Stimulated activated CD4-positive, alpha-beta T cell treated with anti-CD3 and anti-CD28 coated beads, Interleukin-2, amount 100 ng/mL, for 48 hours (primary cell): ENCODE results near the gene PRKCE.

Experiments used
- DNase-seq, 2 donors: peaks; one replicate each; pipeline ENCODE4 v3.0.0-alpha.2; 2020

PRKCE gene

GRCh38 chr2:45651415-45652089 lies at the start of gene PRKCE:
Gene PRKCE, plus strand, starts transcription at chr2:45651675.
- peak; percentile 31 to 41 for DNase-seq

DNA sequence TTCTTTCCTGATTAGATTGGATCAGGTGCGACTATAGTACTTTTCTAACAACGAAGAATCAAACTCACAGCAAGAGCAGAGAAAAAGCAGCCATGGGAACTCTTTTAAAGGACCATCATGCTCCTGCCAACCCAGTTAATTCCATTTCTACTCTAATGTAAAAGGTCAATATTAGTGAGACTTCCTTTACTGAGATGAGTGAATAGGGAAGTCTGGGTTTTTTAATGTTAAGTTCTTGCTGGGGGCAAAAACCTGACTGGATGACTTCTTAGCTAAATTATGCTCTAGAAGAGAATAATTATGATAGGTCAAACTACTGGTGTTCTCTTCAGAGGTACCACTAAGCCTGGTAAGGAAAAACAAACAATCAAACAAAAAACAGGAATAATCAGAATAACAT lies 48.9 kb upstream of the PRKCE start:
- no peak for DNase-seq

- no peak for DNase-seq
Measured at GRCh38 chr2:45605116-45605515, 46.4 kb upstream of the PRKCE start.

GRCh38 chr2:45606796-45607195 lies 44.7 kb upstream of the PRKCE start:
- no peak for DNase-seq

- DNase-seq: no peak
Measured at GRCh38 chr2:45607701-45608100, 43.8 kb upstream of the PRKCE start.

DNA sequence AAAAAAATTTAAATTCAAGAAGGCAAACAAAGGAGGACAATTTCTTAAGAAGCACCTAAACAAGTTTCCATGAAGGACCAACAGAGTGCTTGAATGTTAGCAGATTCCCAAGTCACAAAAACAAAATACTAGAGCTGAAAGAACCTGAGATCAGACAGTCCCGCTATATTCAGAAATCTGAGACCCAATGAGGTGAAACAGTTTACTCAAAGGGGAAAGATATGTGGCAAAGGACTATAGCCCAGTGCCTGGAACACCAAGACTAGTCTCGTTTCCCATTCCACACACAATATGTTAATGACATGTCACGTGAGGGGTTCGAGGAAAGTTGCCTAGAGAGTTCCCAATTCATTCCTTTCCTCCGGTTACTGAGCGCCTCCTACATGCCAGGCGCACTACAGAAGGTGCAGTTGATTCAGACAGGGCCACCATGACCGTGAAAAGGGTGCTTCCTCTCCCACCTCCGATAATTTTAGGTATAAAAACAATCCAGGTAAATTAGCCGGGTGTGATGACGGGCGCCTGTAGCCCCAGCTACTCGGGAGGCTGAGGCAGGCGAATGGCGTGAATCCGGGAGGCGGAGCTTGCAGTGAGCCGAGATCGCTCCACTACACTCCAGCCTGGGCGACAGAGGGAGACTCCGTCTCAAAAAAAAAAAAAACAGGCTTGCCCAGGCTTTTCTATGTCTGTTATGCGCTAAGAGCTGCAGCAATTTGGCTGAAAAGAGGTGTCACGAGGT lies 41.0 kb upstream of the PRKCE start:
- DNase-seq: peak; percentile 17 to 23

DNA sequence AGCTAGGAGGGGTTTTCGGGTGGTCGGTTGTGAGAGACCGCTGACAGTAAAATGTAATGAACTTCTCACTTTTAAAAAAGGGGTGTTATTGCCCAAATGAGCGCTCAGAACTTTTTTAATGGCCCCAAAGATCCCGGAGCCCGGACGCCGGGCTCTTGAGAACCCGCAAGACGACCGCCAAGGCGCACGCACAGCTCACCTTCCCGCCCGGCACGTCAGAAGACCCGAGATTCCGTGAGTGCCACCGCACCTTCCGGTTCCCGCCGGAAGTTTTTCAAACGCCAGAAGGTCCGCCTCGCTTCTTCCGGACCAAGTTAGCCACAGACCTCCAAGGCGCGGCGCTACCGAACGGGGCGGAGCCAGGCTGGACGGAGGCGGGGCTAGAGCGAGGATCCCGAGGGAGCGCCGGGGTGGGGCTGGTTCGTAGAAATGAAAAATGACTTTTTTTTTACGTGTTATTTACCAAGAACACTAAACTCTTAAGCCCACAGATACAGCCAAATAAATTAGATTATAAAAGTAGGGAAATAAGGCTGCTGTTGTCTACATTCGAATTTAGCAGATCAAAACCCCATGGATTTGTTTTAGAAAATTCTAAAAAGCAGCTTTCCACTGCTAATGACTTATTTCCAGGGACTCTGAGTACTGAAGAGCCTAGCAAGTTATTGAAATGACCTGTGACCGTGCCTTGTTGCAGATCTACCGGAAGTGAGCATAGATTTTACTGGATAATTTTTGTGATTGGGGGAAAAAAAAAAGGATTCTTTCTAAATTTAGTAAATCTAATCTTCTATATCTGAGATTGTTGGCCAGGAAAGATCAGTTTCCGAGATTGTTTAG lies 40.2 kb upstream of the PRKCE start, which contains the start of gene SRBD1:
Gene SRBD1, minus strand, starts transcription at position 248 of the 840 bp plus-strand sequence. CDS start 5,826 bp downstream, outside the sequence.
- DNase-seq: peak; percentile 94 to 95

- DNase-seq: no peak
Measured at GRCh38 chr2:45612285-45612684, 39.2 kb upstream of the PRKCE start.

DNA sequence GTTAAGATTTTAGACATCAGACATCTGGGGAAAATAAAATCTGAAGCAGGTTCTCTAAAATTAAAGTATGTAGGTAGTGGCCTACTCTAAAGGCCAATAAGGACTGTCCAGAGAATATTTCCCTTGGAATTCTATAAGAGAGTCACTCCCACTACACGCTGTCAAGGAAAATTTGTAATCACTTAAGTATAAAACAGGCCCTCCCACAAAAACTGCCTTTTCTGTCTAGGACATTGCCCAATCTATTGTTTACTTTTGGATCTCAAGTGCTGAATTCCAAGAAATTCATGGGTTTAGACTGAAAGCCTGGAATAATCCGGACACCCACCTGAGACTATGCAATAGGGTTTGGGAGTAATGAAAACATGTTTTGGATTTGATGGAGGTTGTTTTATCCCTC lies 38.7 kb upstream of the PRKCE start:
- no peak for DNase-seq

DNA sequence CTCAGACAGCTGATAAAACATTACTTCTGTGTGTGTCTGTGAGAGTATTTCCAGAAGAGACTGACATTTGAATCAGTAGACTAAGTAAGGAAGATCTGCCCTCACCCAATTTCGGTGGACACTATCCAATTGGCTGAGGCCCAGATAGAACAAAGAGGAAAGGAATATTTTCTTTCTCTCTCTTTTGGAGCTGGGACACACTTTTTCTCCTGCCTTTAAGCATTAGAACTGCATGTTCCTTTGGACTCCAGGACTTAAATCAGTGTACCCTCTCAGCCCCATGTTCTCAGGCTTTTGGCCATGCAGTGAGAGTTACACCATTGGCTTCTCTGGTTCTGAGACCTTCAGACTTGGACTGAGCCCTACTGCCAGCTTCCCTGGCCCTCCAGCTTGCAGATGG lies 37.1 kb upstream of the PRKCE start:
- no peak for DNase-seq

DNA sequence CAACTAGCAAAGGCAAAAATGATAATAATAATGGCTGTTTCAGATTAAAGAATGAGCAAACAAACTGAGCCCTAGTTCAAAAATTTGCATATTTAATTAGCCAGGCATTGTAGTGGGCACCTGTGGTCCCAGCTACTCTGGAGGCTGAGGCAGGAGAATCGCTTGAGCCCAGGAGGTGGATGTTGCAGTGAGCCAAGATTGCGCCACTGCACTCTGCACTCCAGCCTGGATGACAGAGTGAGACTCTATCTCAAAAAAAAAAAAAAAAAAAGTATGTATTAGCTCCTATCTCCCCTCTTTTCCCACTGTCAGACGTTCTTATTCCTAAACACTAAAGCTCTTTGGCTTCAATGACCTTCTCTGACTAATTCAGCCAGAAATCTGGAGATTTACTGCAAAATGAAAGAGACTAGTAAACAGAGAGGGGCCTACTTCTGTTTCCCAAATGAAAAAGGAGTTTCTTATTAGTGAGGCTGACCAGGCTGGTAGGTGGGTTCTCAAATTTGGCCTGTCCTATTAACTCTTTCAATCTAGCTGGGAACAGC lies 36.5 kb upstream of the PRKCE start:
- DNase-seq: no peak

- DNase-seq: no peak
Measured at GRCh38 chr2:45616658-45617411, 34.6 kb upstream of the PRKCE start.

- DNase-seq: no peak
Measured at GRCh38 chr2:45617496-45617895, 34.0 kb upstream of the PRKCE start.

DNA sequence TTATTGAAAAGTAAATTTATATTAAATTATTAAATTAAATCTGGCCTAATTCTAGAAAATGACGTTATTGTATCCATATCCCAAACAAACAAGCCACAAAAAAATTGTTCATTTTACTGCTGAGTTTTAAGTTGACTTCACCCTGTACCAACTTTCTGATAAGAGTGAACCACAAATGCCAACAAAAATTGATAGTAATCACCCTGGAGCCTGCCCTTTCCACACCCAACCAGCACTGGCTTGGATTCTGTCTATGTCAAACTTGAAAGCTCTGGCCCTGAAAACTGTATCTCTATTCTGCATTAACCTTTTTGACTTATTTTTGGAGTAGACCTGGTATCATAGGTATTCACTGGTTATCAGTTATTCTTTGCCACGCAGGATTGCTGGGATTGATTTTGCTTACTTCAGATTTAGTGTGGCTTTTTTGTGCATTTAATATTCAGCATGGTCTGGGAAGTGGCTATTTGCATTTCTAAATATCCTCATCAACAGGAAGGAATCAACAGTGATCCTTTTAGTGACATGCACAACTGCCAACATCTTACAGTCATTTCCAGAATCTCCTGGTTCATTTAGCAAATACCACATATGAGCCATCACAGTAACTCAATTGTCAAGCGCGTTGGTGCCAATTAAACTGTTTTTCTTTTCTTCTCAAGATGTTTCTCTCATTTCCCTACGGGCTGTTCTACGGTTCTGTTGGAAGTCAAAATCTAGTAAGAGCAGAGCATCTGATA lies 29.0 kb upstream of the PRKCE start:
- no peak for DNase-seq

- no peak for DNase-seq
Measured at GRCh38 chr2:45623098-45623497, 28.4 kb upstream of the PRKCE start.

DNA sequence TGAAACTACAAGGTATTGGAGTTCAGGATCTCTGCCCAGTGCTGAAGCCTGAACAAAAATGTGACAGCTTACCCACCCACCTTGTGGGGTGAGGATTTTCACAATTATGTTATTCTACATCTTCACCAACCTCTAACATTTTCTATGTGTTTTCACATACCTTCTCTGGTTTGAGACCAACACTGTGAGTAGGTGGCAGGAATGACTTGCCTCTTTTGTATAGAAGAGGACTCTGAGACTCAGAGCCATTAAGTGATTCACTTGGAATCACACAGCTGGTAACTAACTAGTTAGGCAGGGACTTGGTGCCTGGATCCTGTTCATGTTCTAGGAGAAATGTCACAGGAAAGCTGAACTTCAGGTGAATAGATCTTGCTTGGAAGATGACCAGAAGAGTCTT lies 25.7 kb upstream of the PRKCE start:
- DNase-seq: no peak

- DNase-seq: no peak
Measured at GRCh38 chr2:45626387-45627221, 24.9 kb upstream of the PRKCE start.

DNA sequence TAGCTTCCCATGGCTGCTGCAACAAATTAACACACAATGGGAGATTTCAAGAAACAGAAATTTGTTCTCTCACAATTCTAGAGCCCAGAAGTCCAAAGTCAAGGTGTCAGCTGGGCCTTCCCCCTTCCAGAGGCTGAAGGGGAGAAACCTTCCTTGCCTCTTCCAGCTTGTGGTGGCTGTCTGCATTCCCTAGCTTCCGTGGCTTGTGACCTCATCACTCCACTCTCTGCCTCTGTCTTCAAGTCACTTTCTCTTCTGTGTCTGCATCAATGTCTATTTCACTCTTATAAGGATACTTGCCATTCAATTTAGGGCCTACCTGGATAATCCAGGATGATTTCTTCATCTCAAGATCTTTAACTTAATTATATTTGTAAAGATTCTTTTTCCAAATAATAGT lies 23.6 kb upstream of the PRKCE start:
- no peak for DNase-seq

DNA sequence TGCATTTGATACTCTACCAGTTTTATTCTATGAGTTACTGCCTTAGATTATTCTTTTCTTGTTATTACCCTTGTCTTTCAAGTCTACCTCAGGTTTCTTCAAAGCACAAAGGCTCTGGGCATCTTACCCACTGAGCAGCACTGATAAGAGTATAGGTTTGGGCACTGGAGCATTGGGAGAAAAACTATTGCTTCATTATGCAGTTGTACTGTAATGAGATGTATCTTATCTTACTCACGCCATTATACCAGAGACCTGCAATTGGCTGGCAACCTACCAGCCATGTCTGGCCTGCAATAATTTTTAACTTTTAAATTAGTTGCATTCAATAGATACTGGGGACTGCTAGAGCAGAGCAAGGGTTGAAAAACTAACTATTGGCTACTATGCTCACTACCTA lies 21.5 kb upstream of the PRKCE start:
- DNase-seq: no peak

DNA sequence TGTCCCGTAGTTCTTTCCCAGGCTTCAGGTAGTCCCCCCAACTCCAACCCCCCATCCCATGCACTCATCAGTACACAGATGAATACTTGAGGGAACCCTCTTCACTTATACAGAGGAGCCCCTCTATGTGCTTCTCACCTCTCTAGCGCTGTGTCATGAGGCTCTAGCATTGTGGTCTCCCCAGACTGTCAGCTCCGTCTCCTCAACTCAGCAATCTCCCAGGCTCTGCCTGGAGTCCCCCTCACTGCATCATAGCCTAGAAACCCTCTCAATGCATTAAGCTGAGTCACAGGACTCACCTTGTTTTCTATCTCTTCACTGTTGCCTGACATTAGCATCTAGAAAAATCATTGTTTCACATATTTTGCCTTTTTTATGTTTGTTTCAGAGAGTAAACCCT lies 20.2 kb upstream of the PRKCE start:
- no peak for DNase-seq

DNA sequence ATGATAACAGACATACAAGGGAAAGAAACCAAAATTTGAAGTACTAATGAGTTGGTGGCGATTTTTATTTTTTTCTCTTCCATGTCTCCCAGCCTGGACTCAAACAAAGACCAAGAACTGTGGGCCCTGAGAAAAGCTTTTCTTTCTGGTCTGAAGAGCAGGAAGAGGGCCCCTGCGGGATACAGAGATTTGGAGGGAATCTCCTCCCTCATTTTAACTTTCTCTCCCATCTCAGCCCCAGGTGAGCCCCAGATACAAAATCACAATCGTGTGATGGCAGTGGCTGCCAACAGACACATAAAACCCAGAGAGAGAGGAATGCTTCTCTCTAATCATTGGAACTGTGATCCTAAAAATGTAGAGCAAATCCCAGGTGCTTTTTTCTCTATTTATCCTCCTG lies 19.5 kb upstream of the PRKCE start:
- DNase-seq: no peak
